Kidney epithelial cell (primary cell): ENCODE data around the gene EFL1. TPM values are rescaled to one million over a fixed set of nuclear protein-coding genes. Genes with fewer than 3 reads are reported as not detected.

Source experiments
- DNase-seq: peaks from one replicate; pipeline ENCODE4 v3.0.0-alpha.2; 2010; ENCODE audit warnings: low read depth
- H3K27me3 ChIP-seq: 2 replicates; pipeline ENCODE4 v1.6.0; 2011; ENCODE audit warnings: low read length; ENCODE audit not compliant: control insufficient read depth, insufficient read depth
- H3K36me3 ChIP-seq: 2 replicates; pipeline ENCODE4 v1.5.1; 2011; ENCODE audit warnings: low read length; ENCODE audit not compliant: control insufficient read depth, insufficient read depth
- H3K4me3 ChIP-seq: 2 replicates; pipeline ENCODE4 v1.5.1; 2011; ENCODE audit warnings: low read depth, mild to moderate bottlenecking, control low read depth, low read length
- total RNA-seq: library from RNA; depleted of rRNA; stranded (reverse); fragments of >200 nt; gene quantifications from 2 replicates; pipeline ENCODE4 v1.2.3, GENCODE V29; 2015
- TF ChIP-seq, protein P1 (sequence below): IDR thresholded peaks from 2 replicates; pipeline ENCODE4 v1.5.1; 2011; ENCODE audit warnings: mild to moderate bottlenecking, moderate library complexity, low read length, control low read depth, inconsistent platforms; ENCODE audit not compliant: insufficient read depth, poor library complexity, severe bottlenecking

Gene EFL1
- total RNA-seq, 1 donor from 2014 or later: 21.8 TPM

DNA sequence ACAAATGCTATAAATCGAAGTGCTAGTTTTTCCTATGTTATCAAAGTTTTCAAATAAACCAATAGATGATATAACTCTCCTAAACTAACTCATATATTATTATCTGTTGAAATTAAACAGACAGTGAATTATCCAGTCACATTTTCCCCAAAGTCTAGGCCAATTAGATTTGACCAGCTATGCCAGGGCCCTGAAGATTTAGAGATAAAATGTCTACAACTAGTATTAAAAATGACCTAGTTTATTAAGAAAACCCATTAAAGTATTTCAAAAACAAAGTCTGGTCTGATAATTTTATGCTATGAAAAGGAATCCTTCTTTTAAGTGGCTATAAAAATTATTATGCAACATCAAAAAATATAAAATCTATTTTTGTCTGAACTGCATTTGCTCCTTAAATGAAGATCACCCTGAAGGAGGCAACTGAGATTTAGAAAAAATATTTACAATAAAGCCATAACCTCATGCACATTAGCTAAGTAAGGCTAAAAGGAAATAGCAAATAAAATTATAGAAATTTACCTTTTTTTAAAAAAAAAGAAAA lies 133.3 kb downstream of the EFL1 start:
- TF ChIP-seq, protein P1, sequence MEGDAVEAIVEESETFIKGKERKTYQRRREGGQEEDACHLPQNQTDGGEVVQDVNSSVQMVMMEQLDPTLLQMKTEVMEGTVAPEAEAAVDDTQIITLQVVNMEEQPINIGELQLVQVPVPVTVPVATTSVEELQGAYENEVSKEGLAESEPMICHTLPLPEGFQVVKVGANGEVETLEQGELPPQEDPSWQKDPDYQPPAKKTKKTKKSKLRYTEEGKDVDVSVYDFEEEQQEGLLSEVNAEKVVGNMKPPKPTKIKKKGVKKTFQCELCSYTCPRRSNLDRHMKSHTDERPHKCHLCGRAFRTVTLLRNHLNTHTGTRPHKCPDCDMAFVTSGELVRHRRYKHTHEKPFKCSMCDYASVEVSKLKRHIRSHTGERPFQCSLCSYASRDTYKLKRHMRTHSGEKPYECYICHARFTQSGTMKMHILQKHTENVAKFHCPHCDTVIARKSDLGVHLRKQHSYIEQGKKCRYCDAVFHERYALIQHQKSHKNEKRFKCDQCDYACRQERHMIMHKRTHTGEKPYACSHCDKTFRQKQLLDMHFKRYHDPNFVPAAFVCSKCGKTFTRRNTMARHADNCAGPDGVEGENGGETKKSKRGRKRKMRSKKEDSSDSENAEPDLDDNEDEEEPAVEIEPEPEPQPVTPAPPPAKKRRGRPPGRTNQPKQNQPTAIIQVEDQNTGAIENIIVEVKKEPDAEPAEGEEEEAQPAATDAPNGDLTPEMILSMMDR: no peak
- DNase-seq: no peak
- H3K36me3 ChIP-seq: no peaks in the 10 kb centered on the region
- no peaks in the 10 kb centered on the region for H3K27me3 ChIP-seq
- no peak overlapping the region for H3K4me3 ChIP-seq

DNA sequence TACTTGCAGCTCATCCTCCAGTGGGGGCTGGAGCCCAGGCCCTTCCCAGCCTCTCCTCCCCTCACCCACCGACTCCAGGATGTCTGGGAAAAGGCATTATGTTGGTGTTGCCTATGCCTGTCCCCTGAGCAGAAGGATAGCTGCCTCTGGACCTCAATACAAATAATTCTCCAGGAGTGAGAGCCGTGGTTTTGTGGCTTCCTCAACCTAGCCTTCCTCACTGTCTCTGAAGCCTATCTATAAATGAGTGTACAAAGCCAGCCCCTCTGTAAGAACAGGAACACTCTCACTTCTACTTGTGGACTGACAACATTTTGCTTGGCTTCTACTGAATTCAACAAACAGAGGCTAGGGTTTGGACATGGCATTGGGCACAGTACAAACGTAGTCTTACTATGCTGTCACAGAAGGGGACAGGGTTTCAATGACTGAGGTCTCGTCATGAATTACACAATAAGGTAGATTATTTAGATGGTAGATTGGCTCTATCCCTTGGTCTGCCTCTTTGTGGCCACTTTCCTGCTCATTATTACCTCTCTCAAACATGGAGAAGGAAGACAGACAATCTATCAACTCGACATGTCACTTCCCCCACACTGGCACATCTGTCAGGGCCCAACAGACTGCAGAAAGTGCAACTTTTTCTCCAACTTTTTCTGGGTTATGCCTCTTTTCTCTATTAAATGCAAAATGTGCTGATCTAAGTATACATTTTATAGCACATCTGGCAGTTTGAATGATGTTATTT lies 134.0 kb downstream of the EFL1 start:
- no peak overlapping the region for H3K4me3 ChIP-seq
- H3K27me3 ChIP-seq: no peaks in the 10 kb centered on the region
- TF ChIP-seq, protein P1: no peak
- no peak for DNase-seq
- no peaks in the 10 kb centered on the region for H3K36me3 ChIP-seq

DNA sequence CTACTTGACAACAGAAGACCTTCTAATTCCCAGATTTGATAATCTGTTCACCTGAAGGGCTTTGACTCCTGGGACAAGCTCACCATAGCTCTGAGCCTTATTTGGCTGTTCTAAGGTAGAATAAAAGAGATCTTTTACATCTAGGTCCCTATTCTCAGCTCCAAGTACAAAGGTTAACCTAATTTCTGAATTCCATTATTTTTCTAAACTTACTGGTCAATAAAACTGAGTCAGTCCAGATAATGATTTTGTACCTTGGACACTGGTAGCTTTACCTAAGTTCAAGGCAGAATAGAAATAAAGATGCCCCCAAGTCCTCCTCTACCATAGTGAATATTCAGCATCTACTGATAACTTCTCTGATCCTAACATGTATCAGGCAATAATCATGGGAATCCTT lies 135.0 kb downstream of the EFL1 start:
- Histone ChIP-seq H3K4me3 (no peak overlapping the region), H3K36me3 (no peaks in the 10 kb centered on the region), H3K27me3 (no peaks in the 10 kb centered on the region)
- no peak for DNase-seq
- TF ChIP-seq, protein P1: no peak

DNA sequence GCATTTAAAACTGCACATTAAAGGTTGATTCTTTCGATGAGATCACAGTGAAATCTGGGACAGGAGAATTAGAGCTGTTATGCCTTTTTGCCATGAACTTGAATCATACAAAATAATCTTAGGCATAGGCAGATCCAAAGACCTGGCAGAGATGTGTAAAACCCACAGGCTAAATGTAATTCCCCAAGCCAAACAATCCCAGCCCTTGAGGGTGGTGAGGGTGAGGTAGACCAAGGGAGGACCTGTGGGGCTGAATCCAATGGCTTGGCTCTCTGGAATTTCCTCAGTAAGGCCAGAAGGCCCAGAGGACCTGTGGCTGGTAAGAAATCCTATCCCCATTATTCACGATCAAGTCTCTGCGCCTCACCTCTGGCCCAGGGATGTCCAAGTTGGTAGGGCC lies 136.2 kb downstream of the EFL1 start:
- no peaks in the 10 kb centered on the region for H3K27me3 ChIP-seq
- H3K4me3 ChIP-seq: no peak overlapping the region
- no peak for DNase-seq
- TF ChIP-seq, protein P1: no peak
- no peaks in the 10 kb centered on the region for H3K36me3 ChIP-seq

DNA sequence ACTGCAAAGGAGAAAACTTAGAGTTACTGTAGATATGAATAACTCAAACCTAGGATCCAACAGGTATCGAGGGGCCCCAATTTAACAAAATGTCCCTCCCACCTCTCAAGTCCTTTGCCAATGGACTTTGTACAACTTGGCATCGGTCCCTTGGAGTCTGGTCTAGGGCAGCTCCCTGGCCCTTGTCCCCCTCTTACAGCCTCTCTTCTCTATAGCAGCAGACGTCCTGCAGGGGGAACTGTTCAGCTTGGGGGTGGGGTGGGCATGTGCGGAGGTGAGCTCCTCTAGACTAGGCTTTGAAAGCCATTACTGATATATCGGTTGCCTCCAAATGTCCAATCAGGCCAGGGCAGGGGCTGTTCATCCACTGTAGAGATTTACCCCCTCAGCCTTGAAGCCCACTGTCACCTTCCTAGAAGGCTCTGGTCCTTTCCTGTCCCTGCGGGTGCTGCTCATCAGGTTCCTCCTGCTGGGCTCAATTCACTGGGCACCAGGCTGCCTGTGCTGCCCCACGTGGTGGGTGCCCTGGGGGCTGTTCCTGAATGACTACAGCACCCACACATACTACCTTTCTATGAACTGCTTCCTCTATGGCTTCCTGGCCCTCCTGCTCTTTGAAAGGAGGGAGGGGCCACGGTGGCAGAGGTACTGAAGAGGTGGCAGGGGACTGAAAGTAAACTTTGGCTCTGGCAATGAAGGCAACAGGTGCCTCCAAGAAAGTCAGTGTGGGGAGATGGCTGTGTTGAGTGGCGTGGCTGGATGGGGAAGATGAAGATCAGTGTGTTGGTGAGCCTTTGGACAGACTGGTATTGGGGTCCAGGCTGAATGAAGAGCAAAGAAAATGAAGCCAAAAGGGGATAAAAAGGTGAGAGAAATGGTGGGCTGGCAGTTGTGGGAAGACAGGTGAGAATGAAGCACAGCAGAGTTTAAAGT lies 137.9 kb downstream of the EFL1 start:
- TF ChIP-seq, protein P1: no peak
- Histone ChIP-seq H3K4me3 (no peak overlapping the region), H3K27me3 (no peaks in the 10 kb centered on the region), H3K36me3 (no peaks in the 10 kb centered on the region)
- no peak for DNase-seq
